ENCODE data around the gene KRTAP25-1.

DNA sequence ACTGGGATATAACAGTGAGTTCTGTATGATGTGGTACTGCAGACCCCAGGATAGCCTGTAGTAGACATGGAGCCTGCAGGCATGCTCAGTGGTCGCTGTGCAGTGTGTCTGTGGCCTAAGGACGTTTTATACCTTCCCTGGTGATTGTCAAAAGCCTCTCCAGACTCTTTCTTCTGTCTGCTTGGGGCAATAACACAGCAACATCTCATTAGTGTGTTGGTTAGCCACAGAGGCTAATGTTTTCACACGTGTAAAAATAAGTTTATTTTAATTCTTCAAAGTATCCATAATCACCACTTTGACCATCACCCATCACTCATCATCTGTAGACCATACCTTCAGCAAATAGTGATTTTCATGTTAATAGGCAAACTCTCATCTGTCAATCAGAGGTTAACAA, 6.5 kb downstream of the KRTAP25-1 start, which contains the start of gene KRTAP24-1:
- TF ChIP-seq YY1 (IDR thresholded peaks at IDR 0.05; ENCODE audit: insufficient read depth, insufficient read length) (no peak), ZNF274 (IDR thresholded peaks at IDR 0.05; ENCODE audit: low read depth, low read length) (no peak), SUZ12 (IDR thresholded peaks at IDR 0.05; ENCODE audit: extremely low read depth, insufficient read depth, insufficient read length) (no peak)
